HG02571 (cell line): Measurements from ENCODE around the gene FAAP20.

Experiments used
- ATAC-seq: cut with Tn5 transposase; IDR thresholded peaks from one replicate; pipeline ENCODE4 v1.9.1; 2021; ENCODE audit warnings: mild to moderate bottlenecking, moderate library complexity; ENCODE audit not compliant: unreplicated experiment

FAAP20 gene

GRCh38 chr1:2180297-2181245 lies 14.0 kb downstream of the FAAP20 start:
- no peak for ATAC-seq

- no peak for ATAC-seq
These were observed 15.1 kb downstream of the FAAP20 start for GRCh38 chr1:2179283-2180013.

- no peak for ATAC-seq
These were observed 15.7 kb downstream of the FAAP20 start for GRCh38 chr1:2178875-2179274.

GRCh38 chr1:2177946-2178538 lies 16.5 kb downstream of the FAAP20 start:
- ATAC-seq: no peak

- ATAC-seq: no peak
These were observed 17.0 kb downstream of the FAAP20 start for GRCh38 chr1:2177541-2177940.

GRCh38 chr1:2176615-2177014 lies 18.0 kb downstream of the FAAP20 start:
- no peak for ATAC-seq

- ATAC-seq: no peak
These were observed 18.7 kb downstream of the FAAP20 start for GRCh38 chr1:2175681-2176454.

- ATAC-seq: no peak
These were observed 19.5 kb downstream of the FAAP20 start for GRCh38 chr1:2175055-2175414.

GRCh38 chr1:2174348-2175054 lies 20.1 kb downstream of the FAAP20 start:
- ATAC-seq: no peak

GRCh38 chr1:2173546-2174347 lies 20.8 kb downstream of the FAAP20 start:
- no peak for ATAC-seq

GRCh38 chr1:2172551-2173146 lies 21.9 kb downstream of the FAAP20 start:
- no peak for ATAC-seq

- no peak for ATAC-seq
These were observed 22.6 kb downstream of the FAAP20 start for GRCh38 chr1:2172012-2172411.

GRCh38 chr1:2170211-2170610 lies 24.4 kb downstream of the FAAP20 start:
- ATAC-seq: no peak

- no peak for ATAC-seq
These were observed 25.3 kb downstream of the FAAP20 start for GRCh38 chr1:2169200-2169836.

- ATAC-seq: no peak
These were observed 26.0 kb downstream of the FAAP20 start for GRCh38 chr1:2168535-2168934.

- no peak for ATAC-seq
These were observed 26.5 kb downstream of the FAAP20 start for GRCh38 chr1:2168090-2168489.

GRCh38 chr1:2166695-2167094 lies 27.9 kb downstream of the FAAP20 start:
- ATAC-seq: no peak

- ATAC-seq: no peak
These were observed 28.3 kb downstream of the FAAP20 start for GRCh38 chr1:2166254-2166653.

- no peak for ATAC-seq
These were observed 28.9 kb downstream of the FAAP20 start for GRCh38 chr1:2165646-2166045.
